Daoy (cell line): Measurements from ENCODE around the gene ALG2. TPM values are rescaled to one million over a fixed set of nuclear protein-coding genes. Genes with fewer than 3 reads are reported as not detected.

Source experiments
- DNase-seq: peaks from one replicate; pipeline ENCODE4 v3.0.0-alpha.2; 2015; ENCODE audit warnings: low read depth
- total RNA-seq: library from RNA; depleted of rRNA; stranded (reverse); fragments of >200 nt; shearing (Covaris generic); gene quantifications from 2 replicates; pipeline ENCODE4 v1.2.3, GENCODE V29; 2014; rRNA removed

The ALG2 gene
- 44.3 and 51.4 TPM in 2 replicates for total RNA-seq

DNA sequence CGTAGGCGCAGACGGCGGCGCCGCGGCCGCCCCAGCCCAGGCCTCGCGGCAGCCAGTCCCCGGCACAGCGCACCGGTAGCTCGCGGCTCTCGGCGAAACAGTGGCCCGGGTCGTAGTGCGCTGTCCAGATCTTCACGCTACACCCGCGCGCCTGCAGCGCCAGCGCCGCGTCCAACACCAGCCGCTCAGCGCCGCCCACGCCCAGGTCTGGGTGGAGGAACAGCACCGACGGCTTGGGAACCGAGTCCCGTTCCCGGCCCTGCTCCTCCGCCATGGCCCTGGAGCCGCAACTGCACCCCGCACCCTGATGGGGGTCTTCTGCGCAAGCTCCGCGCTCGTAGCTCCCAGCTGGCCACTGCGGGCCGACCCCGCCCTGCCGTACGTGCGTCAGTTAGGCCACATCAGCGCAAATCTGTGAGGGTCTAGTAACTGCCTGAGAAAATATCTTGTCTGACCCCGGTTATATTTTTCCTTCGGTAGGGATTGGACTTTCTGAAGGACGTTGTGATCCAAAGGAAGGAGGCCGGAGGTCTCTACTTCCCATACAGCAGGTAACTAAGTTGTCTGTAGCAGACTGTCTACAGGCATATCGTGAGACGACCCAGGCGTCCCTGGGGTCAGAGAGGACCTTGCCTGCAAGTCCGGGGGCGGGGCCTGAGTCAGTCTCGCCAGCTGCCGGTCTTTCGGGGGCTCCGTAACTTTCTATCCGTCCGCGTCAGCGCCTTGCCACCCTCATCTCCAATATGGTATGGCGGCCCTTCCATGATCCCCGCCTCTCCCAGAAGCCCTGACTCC lies at the start of gene ALG2, which contains the start of gene SEC61B:
Gene ALG2, minus strand, starts transcription at position 322 of the 795 bp plus-strand sequence. Its CDS starts 48 bp downstream, at position 274.
Gene SEC61B, plus strand, starts transcription at position 662 of the 795 bp plus-strand sequence. Its CDS starts 82 bp downstream, at position 744.
- DNase-seq: peak; percentile 98

DNA sequence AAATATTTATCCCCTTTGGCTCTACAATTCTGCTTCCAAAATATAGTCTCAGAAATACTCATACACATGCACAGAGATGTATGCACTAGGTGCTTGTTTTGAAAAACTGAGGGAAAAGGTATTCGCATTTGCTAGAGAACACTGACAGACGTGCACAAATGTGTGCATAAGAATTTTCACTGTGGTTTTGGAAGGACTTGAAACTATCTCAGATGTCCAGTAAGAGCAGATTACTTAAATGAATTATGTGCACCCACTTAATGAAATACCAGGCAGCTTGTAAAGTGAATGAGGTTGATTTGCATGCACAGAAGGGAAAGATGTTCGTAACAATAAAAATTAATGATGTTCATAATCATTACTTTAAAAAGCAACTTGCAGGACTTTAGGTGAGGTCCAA lies 48.7 kb upstream of the ALG2 start:
- no peak for DNase-seq

GRCh38 chr9:99269416-99269815 lies 47.7 kb upstream of the ALG2 start:
- no peak for DNase-seq

DNA sequence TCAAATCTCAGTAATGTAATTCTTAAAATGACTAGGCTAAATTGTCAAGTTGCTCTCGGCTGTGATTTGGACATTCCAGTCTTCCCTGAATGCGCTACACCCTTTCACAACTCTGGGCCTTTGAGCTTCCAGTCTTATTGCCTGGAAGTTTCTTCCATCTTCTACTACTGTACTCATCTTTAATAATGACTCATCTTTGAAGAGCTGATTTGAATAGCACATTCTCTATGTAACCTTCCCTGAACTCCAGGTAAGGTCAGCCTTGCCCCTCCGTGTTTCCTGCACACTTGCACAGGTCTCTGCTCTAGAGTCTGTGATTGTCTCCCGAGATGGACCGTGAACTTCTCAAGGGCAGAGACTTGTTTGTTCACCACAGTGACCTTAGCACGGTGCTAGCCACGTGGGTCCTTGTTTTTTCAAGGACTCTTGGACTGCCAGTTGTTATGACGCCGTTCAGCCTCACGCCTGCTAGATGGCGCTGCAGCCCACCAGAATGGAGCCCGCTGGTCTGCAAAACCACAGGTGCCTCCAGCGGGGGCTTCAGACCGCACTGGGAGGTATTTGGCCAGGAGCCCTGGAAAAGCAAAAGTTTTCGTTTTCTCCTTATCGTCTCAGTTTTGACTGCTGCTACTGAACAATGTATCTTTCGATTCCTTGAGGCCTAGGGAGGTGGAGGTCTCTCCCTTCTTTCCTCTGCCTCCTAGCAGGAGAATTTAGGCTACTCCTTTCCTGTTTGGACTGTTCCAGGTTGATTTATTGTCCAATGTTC lies 44.7 kb upstream of the ALG2 start:
- DNase-seq: peak; percentile 90

- DNase-seq: no peak
Measured at GRCh38 chr9:99265691-99266090, 43.9 kb upstream of the ALG2 start.

DNA sequence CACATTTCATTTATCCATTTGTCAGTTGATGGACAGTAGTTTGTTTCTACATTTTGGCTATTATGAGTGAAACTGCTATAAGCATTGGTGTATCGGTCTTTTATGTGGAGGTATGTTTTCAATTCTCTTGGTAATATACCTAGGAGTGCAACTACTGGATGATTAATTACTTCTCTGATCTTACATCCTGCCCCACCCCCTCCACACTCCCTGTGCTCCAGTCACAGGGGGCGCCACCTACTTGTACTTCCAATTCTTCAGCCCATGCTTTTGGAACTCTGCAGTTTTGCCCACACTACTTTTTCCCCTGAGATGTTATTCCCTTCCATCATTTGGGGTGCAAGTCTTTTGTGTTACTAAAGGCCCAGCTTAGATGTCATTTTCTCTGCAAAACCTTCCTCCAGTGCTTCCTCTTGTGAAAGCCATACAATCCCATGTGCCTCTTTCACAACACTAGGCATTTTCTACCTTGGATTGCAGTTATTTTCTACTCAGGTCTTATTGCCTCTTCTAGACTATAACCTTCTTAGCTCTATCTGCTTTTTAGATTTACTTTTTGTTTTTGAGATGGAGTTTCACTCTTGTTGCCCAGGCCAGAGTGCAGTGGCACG lies 42.4 kb upstream of the ALG2 start:
- DNase-seq: peak; percentile 52

DNA sequence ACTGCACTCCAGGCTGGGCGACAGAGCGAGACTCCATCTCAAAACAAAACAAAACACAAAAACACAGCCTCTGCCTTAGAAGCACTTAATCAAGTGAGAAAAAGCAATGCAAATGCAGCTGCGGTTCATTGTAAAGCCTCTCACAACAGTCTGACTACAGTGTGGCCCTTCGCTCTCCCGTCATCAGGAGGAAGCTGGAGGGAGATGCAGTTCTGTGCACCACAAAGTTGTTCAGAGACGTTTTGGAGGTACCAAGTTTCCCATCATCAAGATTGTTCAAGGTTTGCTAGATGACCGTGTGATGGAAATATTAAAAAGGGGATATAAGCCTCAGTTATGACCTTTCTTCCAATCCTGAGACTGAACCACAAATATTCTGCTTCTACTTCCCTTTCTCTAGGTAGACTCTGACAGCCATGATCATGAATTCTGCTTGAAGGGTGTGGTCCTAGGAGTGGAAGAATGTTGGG lies 41.2 kb upstream of the ALG2 start:
- DNase-seq: no peak

GRCh38 chr9:99261923-99262322 lies 40.2 kb upstream of the ALG2 start:
- DNase-seq: no peak

DNA sequence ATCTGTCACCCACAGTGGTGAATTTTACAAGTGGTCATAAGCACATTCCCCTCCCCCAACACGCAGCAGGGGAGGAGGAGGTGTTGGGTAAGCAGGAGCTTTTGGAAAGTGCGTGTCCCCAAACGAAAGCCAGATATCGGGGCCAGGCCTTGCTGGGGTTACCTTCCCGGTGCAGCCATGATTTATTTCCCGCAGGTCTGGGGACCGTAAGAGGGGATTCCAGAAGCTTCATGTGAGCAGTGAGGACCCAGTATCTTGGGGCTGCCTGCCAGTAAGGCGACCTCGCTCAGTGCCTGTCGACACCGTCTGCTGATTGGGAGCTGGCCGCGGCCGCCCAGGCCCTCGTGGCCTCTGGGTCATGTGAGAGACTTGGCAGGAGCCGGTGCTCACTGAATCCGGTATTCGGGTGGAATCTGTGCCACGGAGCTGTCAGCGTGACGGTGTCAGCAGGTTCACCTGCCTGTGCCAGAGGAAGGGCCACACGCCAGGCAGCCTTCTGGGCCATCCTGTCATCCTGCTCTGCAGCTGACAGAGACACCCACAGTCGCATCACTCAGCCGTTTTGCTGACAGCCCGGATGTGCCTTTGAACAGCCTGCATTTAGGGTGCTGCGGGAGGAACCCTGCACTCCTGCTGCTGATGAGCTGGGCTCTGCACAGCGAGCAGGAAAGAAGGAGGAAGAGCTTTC lies 37.6 kb upstream of the ALG2 start:
- no peak for DNase-seq

DNA sequence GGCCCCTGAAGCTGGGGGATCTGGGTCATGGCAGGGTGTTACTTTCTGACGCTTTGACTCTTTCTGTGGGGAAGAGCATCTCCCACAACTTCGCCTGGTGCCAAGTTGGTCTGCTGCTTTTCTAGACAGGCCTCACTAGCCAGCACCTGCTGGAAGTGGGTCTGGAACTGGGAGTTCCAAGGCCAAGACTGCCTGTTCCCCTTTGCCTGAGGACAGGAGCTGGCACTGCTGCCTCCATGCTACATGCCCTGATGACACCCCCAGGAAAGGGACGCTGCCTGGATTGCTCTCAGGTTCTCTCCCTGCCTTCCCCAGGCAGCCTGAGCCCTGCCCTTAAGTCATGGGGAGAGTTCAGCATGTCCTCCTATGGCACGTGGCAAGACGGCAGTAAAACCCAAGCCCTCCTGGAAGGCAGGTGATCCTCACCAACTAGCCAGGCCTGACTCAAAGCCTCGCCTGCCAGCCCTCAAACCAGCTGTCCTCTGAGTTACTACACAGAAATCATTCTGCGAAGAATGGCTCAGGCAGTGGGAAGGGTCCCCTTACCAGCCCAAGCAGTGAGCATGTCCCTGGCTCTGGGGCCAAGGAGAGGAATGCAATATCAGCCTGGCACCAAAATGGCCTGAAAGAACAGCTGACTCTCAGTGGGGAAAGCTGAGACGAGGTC lies 36.1 kb upstream of the ALG2 start:
- DNase-seq: no peak

DNA sequence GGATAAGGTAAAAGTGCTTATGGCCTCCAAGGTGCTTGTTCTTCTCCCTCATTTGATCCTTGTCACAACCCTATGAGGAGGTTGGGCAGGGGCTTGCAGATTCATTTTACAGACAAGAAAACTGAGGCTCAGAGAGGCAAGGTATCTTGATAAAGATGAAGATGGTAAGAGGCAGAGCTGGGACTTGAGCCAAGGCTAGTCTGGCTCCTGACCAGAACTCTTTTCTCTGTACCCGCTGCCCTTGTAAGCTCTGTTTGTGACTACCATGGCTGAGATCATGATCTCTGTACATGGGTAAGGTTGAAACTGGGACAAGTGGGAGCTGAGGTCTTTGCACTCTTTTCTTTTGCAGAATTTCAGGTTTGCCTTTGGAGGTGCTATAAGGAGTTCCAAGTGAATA lies 33.9 kb upstream of the ALG2 start:
- DNase-seq: no peak

DNA sequence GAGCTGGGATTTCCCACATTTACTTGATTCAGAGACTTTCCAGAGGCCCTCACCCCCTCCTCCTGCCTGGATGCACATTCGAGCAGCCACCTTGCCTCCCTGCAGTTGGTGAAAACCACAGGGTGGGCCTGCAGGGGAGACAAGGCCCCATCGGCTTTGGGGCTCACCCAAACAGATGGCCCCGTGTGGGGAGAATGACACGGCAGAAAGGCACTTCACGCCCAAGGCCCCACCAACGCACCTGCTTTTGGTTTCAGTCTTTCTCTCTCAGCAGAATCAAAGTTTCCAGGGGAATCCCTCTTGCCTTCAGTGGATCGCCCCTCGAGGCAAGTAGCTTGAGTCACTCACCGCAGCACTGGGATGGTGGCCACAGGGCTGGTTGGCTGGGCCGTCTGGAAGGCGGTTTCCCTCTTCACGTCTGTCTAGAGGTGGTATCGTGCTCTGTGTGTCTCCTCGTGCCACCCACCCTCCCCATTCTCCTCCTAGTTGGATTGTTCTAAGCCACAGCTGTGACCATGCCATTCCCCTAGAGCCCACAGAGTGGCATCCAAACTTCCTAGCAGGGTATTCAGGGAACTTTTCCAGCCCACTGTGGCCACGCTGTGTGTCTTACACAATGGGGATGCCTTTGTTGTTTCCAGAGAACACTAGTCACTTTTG lies 32.2 kb upstream of the ALG2 start:
- peak; percentile 98 for DNase-seq

GRCh38 chr9:99253134-99253533 lies 31.4 kb upstream of the ALG2 start:
- DNase-seq: no peak

DNA sequence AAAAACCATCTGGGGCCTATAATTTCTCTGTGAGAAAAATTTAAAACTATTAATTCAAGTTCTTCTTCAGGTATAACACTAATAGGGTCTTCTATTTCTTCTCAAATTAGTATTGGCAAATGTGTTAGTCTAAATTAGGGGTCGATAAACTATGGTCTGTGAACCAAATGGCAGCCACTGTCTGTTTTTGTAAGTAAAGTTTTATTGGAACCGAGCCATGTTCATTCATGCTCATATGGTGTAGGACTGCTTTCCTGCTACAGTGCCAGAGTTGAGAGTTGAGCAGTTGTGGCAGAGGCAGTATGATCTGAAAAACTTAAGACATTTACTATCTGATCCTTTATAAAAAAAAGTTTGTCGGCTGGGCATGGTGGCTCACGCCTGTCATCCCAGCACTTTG lies 29.4 kb upstream of the ALG2 start:
- no peak for DNase-seq

- peak; percentile 81 for DNase-seq
Measured at GRCh38 chr9:99249619-99250018, 27.9 kb upstream of the ALG2 start.

- no peak for DNase-seq
Measured at GRCh38 chr9:99244344-99245260, 22.9 kb upstream of the ALG2 start.

GRCh38 chr9:99241106-99241505 lies 19.4 kb upstream of the ALG2 start:
- no peak for DNase-seq

DNA sequence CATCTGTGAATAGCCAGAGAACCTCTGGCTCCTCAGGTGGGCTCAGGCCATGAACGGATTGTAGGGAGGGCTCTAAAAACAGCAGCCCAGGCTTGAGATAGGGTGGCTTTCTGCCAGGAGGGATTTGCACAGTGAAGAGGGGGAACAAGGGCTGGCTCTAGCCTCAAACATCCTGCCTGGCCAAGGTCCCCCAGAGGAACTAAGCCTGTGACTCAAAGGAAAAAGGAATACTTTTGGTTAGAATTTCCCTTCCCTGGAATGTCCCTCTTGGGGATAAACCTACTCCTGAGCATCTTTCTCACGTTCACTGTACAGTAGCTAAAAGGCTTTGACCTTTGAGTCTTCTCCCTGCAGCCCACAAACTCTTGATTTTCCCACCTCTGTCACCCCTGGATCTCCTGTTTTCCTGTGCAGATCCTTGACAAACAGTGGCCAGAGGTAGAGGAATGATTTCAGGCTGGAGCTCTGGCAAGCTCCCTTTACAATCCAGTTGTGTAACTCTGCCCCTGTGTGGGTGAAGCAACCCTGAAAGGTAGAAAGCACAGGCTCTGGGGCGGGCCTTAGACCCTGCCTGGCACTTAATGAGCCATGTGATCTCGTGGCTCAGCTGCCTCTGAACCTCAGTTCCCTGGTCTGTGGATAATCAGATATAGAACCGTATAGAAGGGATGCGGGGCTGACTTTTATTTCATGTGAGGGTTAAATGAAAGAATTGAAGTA lies 17.8 kb upstream of the ALG2 start:
- peak; percentile 78 for DNase-seq

- no peak for DNase-seq
Measured at GRCh38 chr9:99238331-99238730, 16.6 kb upstream of the ALG2 start.
